CD14-positive monocyte (primary cell): ENCODE measurements around the gene DSP. TPM values are rescaled to one million over a fixed set of nuclear protein-coding genes. Genes with fewer than 3 reads are reported as not detected.

Source experiments
- DNase-seq, 3 donors: peaks; one replicate each; pipeline ENCODE4 v3.0.0-alpha.2; 2011 to 2022
- H2AFZ ChIP-seq: 2 replicates; pipeline ENCODE4 v1.6.0; 2012; ENCODE audit warnings: mild to moderate bottlenecking, low read depth, low read length, inconsistent platforms; ENCODE audit not compliant: insufficient read depth, poor library complexity, severe bottlenecking
- H3K27ac ChIP-seq, 2 donors: 1 replicate in 1 of 2; 2 replicates in 1 of 2; pipeline ENCODE4 v1.5.1; 2012 to 2013; ENCODE audit warnings: low read length in 2 of 2, control low read depth in 1 of 2, inconsistent platforms in 1 of 2, low read depth in 1 of 2, mild to moderate bottlenecking in 1 of 2
- H3K27me3 ChIP-seq, 2 donors: one replicate each; pipeline versions ENCODE4 v1.6.0 to v1.6.1; 2011 to 2013; ENCODE audit warnings: low read length in 2 of 2; ENCODE audit not compliant: control insufficient read depth in 2 of 2, insufficient read depth in 2 of 2
- H3K36me3 ChIP-seq, 2 donors: replicated peaks in 1 of 2; 1 replicate in 1 of 2; 2 replicates in 1 of 2; pipeline versions ENCODE4 v1.5.1 to v1.6.1; 2012 to 2013; ENCODE audit warnings: low read length in 2 of 2, control low read depth in 1 of 2, inconsistent platforms in 1 of 2, mild to moderate bottlenecking in 1 of 2; ENCODE audit not compliant: insufficient read depth in 2 of 2, control insufficient read depth in 1 of 2
- H3K4me1 ChIP-seq, 2 donors: 1 replicate in 1 of 2; 2 replicates in 1 of 2; pipeline versions ENCODE4 v1.5.1 to v1.6.1; 2012 to 2013; ENCODE audit warnings: low read length in 2 of 2, control low read depth in 1 of 2, inconsistent platforms in 1 of 2, mild to moderate bottlenecking in 1 of 2, moderate library complexity in 1 of 2; ENCODE audit not compliant: insufficient read depth in 2 of 2, control insufficient read depth in 1 of 2
- H3K4me2 ChIP-seq: replicated peaks from 2 replicates; pipeline ENCODE3; 2012; ENCODE audit warnings: low read length, moderate library complexity, mild to moderate bottlenecking; ENCODE audit not compliant: poor library complexity, severe bottlenecking; ENCODE audit errors: extremely low read depth
- H3K4me3 ChIP-seq, 3 experiments: fragments of 200-600 bp in 1 of 3; sonication (generic) in 1 of 3; replicated peaks in 1 of 3; 1 replicate in 2 of 3; 2 replicates in 1 of 3; pipeline ENCODE4 v1.5.1; 2011 to 2013; ENCODE audit warnings: low read length in 3 of 3, mild to moderate bottlenecking in 3 of 3, control low read depth in 2 of 3, low read depth in 2 of 3, inconsistent platforms in 1 of 3, moderate library complexity in 1 of 3
- H3K79me2 ChIP-seq: 2 replicates; pipeline ENCODE4 v1.6.0; 2012; ENCODE audit warnings: mild to moderate bottlenecking, control low read depth, inconsistent platforms, low read length, moderate library complexity; ENCODE audit not compliant: insufficient read depth
- H3K9ac ChIP-seq: 2 replicates; pipeline ENCODE4 v1.6.0; 2017; ENCODE audit warnings: low read length, mild to moderate bottlenecking; ENCODE audit not compliant: insufficient read depth, poor library complexity, severe bottlenecking
- H3K9me3 ChIP-seq, 2 donors: replicated peaks in 1 of 2; 1 replicate in 1 of 2; 2 replicates in 1 of 2; pipeline versions ENCODE4 v1.5.1 to v1.6.1; 2012 to 2013; ENCODE audit warnings: low read length in 2 of 2, control low read depth in 1 of 2; ENCODE audit not compliant: control insufficient read depth in 1 of 2, insufficient read depth in 1 of 2
- H4K20me1 ChIP-seq: 2 replicates; pipeline ENCODE4 v1.6.0; 2012; ENCODE audit warnings: mild to moderate bottlenecking, low read length, control low read depth, moderate library complexity; ENCODE audit not compliant: insufficient read depth
- H3K27ac Mint-ChIP-seq, 7 donors: one replicate each; pipeline ENCODE4 v1.8.0; 2020; ENCODE audit warnings: mild to moderate bottlenecking in 7 of 7, mixed read lengths in 7 of 7, moderate library complexity in 6 of 7, inconsistent platforms in 2 of 7
- H3K27me3 Mint-ChIP-seq, 3 donors: one replicate each; pipeline ENCODE4 v1.8.0; 2021 to 2022; ENCODE audit warnings: low read depth in 3 of 3, mild to moderate bottlenecking in 3 of 3, mixed read lengths in 3 of 3, moderate library complexity in 3 of 3, inconsistent platforms in 1 of 3
- H3K36me3 Mint-ChIP-seq, 2 donors: one replicate each; pipeline ENCODE4 v1.8.0; 2020; ENCODE audit warnings: mixed read lengths in 2 of 2, inconsistent platforms in 1 of 2, mild to moderate bottlenecking in 1 of 2
- H3K4me1 Mint-ChIP-seq: one replicate; pipeline ENCODE4 v1.8.0; 2020; ENCODE audit warnings: mild to moderate bottlenecking, mixed read lengths
- H3K4me3 Mint-ChIP-seq, 2 donors: one replicate each; pipeline ENCODE4 v1.8.0; 2020; ENCODE audit warnings: mild to moderate bottlenecking in 2 of 2, mixed read lengths in 2 of 2, moderate library complexity in 1 of 2
- H3K9me3 Mint-ChIP-seq, 7 donors: one replicate each; pipeline ENCODE4 v1.8.0; 2020 to 2022; ENCODE audit warnings: mixed read lengths in 7 of 7, mild to moderate bottlenecking in 6 of 7, moderate library complexity in 6 of 7, inconsistent platforms in 2 of 7
- WGBS: methylation state at CpG from one replicate; pipeline ENCODE4 v1.1.5; 2013; ENCODE audit warnings: missing lambda C conversion rate; ENCODE audit not compliant: insufficient coverage; 5-methylcytosine and 5-hydroxymethylcytosine counted together
- intact Hi-C, 2 donors: fragments of 100-400 bp; cut with micrococcal nuclease; formaldehyde crosslinking; loops; one replicate each; pipeline versions ENCODE4 v1.15.0 to v1.15.1; 2023
- polyA plus RNA-seq, 3 donors: library from polyadenylated mRNA; depleted of rRNA in 1 of 3; unstranded in 2 of 3; stranded (reverse) in 1 of 3; fragments of 300-500 nt in 2 of 3; fragments of >200 nt in 1 of 3; fragmentation: Illumina TruSeq in 2 of 3; gene quantifications; 1 replicate in 2 of 3; 2 replicates in 1 of 3; pipeline ENCODE4 v1.2.3, GENCODE V29; 2012 to 2021
- TF ChIP-seq, protein P1 (sequence below): fragments of 200-600 bp; IDR thresholded peaks from one replicate; pipeline ENCODE4 v1.8.0; 2022; ENCODE audit warnings: antibody characterized with exemption, mild to moderate bottlenecking

Gene DSP
- polyA plus RNA-seq, 3 donors = not detected

DNA sequence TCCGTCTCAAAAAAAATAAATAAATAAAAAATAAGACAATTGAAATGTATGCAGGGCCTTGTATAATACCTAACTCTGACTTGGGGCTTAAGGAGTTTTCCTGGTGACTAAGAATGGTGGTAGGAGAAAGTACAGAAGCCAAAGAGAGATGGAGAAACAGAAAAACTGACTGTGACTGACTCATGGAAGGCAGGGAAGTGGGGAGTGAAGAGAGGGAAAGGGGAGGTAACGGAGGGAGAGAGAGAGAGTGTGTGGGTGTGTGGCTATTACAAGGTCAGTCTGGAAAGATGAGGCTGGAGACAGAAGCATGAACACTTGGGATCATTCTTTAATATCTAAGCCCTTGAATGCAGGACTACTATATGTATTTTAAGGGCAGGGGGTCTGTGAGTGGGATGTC is 87.0 kb downstream of the DSP start:
- H3K4me3 ChIP-seq = no peak overlapping the region
- H3K27me3 ChIP-seq = no peaks in the 10 kb centered on the region
- no peaks in the 10 kb centered on the region for H3K36me3 Mint-ChIP-seq
- H3K27me3 Mint-ChIP-seq = peaks cover 0 to 4% (median 0%) of the 10 kb centered on the region in 3 donors
- WGBS = no CpG with 5 or more reads among the region's 2 CpGs
- H3K4me1 ChIP-seq = peaks cover 3 to 7% of the 10 kb centered on the region in 2 donors
- no peak overlapping the region for H2AFZ ChIP-seq
- H3K4me2 ChIP-seq = no peak overlapping the region
- intact Hi-C loops = no loop called here
- no peak overlapping the region for H3K27ac ChIP-seq
- TF ChIP-seq, protein P1, sequence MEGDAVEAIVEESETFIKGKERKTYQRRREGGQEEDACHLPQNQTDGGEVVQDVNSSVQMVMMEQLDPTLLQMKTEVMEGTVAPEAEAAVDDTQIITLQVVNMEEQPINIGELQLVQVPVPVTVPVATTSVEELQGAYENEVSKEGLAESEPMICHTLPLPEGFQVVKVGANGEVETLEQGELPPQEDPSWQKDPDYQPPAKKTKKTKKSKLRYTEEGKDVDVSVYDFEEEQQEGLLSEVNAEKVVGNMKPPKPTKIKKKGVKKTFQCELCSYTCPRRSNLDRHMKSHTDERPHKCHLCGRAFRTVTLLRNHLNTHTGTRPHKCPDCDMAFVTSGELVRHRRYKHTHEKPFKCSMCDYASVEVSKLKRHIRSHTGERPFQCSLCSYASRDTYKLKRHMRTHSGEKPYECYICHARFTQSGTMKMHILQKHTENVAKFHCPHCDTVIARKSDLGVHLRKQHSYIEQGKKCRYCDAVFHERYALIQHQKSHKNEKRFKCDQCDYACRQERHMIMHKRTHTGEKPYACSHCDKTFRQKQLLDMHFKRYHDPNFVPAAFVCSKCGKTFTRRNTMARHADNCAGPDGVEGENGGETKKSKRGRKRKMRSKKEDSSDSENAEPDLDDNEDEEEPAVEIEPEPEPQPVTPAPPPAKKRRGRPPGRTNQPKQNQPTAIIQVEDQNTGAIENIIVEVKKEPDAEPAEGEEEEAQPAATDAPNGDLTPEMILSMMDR = no peak
- H3K9me3 Mint-ChIP-seq = peaks cover 0 to 1% (median 0%) of the 10 kb centered on the region in 7 donors
- H3K4me1 Mint-ChIP-seq = peaks cover 9% of the 10 kb centered on the region
- no peaks in the 10 kb centered on the region for H3K79me2 ChIP-seq
- no peak overlapping the region for H3K27ac Mint-ChIP-seq
- no peak overlapping the region for H3K4me3 Mint-ChIP-seq
- H3K9me3 ChIP-seq = no peaks in the 10 kb centered on the region
- no peak for DNase-seq
- H3K9ac ChIP-seq = no peak overlapping the region
- no peaks in the 10 kb centered on the region for H4K20me1 ChIP-seq
- no peaks in the 10 kb centered on the region for H3K36me3 ChIP-seq

DNA sequence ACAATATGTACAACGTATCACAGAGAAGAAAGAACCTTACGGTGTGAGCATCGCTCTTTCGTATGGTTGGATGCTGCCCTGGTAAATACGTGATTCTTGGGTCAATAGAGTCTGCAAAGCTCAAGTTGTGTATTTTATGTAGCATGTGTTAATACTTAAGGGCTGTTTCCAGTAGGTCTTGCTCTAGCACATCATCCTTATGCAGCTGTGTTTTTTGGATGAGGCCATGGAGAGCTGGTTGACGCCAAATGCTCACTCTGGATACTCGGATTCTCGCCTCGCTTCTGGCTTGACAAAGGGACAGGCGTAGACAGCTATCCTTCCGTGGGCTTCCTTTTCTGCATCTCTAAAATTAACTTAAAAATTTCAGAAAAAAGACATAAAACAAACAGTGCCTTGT is 87.4 kb downstream of the DSP start:
- Mint-ChIP-seq H3K36me3 (no peaks in the 10 kb centered on the region), H3K4me1 (peaks cover 9% of the 10 kb centered on the region), H3K4me3 (no peak overlapping the region), H3K9me3 (peaks cover 0 to 1% (median 0%) of the 10 kb centered on the region in 7 donors), H3K27me3 (peaks cover 0 to 4% (median 3%) of the 10 kb centered on the region in 3 donors), H3K27ac (no peak overlapping the region)
- Histone ChIP-seq H2AFZ (no peak overlapping the region), H3K79me2 (no peaks in the 10 kb centered on the region), H3K4me1 (peaks cover 3 to 7% of the 10 kb centered on the region in 2 donors), H3K4me3 (no peak overlapping the region), H3K9ac (no peak overlapping the region), H3K9me3 (no peaks in the 10 kb centered on the region), H3K4me2 (no peak overlapping the region), H3K27ac (no peak overlapping the region), H4K20me1 (no peaks in the 10 kb centered on the region), H3K27me3 (no peaks in the 10 kb centered on the region), H3K36me3 (no peaks in the 10 kb centered on the region)
- DNase-seq = no peak
- TF ChIP-seq, protein P1 = no peak
- WGBS = 100% methylated on average over 7 of the region's 11 CpGs
- intact Hi-C loops = no loop called here
